Measurements from ENCODE around the gene SYT4. TPM values are rescaled to one million over a fixed set of nuclear protein-coding genes. Genes with fewer than 3 reads are reported as not detected.
"Not testable (repeated sequence)": the region's sequence is repeated elsewhere in the genome, so short reads cannot be mapped to it uniquely, and the experiment has no call there.

Gene SYT4, protein sequence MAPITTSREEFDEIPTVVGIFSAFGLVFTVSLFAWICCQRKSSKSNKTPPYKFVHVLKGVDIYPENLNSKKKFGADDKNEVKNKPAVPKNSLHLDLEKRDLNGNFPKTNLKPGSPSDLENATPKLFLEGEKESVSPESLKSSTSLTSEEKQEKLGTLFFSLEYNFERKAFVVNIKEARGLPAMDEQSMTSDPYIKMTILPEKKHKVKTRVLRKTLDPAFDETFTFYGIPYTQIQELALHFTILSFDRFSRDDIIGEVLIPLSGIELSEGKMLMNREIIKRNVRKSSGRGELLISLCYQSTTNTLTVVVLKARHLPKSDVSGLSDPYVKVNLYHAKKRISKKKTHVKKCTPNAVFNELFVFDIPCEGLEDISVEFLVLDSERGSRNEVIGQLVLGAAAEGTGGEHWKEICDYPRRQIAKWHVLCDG
- not detected for total RNA-seq

DNA sequence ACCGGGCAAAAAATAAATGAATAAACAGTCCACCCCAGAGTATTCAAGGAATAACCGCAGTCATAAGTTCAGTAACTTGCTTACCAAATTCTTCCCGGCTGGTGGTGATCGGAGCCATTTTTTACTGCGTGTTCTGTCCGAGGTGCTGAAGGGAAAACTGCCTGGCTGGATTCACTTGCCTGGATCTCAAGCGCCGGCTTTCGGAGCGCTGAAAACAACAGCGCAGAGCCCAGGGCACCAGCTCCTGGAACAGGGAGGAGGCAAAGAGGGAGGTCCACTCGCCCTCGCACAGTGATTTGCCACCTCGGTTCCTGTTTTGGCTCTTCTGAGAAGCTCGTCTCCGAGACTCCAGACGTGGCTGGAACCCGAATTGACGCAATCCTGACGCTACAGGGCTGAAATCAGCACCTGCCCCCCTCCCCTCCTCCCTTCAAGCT, at the start of gene SYT4:
Gene SYT4, minus strand, starts transcription at position 327 of the 437 bp plus-strand sequence. Its CDS starts 209 bp downstream, at position 118.
- no peak for DNase-seq
- intact Hi-C loops (cut with micrococcal nuclease) = no loop called here
- Mint-ChIP-seq H3K36me3 (no peaks in the 10 kb centered on the region), H3K27me3 (peaks cover 1% of the 10 kb centered on the region), H3K9me3 (no peaks in the 10 kb centered on the region), H3K27ac (no peak within 1 kb of the TSS), H3K4me3 (no peak within 1 kb of the TSS), H3K4me1 (ENCODE audit: low read depth) (no peaks in the 10 kb centered on the region)
- ChIA-PET POLR2A (no interaction called here), CTCF (interaction anchor here (1.6 kb wide), 1 partner anchor 1163 kb away, joined by 4 read pairs; no protein-coding TSS in a partner anchor)

DNA sequence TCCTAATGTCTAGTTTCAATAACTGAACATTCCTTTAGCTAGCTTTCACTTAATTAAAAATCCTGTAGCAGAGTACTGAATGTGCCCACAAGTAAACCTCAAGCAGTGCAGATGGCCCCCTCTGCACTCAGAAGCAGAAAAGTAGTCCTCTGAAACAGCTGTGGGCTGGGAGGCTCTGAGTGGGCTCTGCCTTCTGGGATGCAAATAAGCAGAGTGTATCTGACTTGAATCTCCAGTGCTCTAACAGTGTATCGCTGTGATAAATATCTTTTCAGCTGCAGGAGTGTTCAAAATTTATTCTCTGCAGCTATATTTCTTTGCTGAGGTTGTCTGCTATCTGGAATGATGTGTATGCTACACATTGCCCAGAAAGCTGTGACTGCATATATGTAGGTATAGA, 44.8 kb upstream of the SYT4 start:
- DNase-seq = no peak
- Mint-ChIP-seq H3K27ac (no peak overlapping the region), H3K4me3 (no peak overlapping the region), H3K27me3 (no peaks in the 10 kb centered on the region), H3K36me3 (no peaks in the 10 kb centered on the region), H3K9me3 (peaks cover 3% of the 10 kb centered on the region), H3K4me1 (ENCODE audit: low read depth) (no peaks in the 10 kb centered on the region)
- CTCF ChIA-PET = no interaction called here
- intact Hi-C loops (cut with micrococcal nuclease) = no loop called here
- POLR2A ChIA-PET = no interaction called here

DNA sequence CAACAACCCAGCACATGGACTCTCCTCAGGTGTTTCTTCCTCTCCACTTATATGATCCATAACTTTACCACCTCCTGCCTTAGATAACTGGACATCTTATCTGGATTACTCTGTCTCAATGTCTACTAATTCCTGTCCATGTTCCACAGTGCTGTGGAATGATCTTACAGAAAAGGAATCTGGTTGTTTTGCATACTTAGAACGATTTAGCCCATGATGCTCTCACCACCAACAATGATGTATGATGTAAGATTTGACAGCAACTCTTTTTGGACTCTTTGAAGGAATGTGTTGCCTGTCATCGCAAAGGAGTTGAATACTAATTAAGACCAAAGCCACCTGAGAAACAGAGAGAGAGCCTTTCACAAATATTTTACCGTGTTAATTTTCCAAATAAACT, 37.7 kb upstream of the SYT4 start:
- DNase-seq = no peak
- CTCF ChIA-PET = interaction anchor here (0.5 kb wide), 1 partner anchor 397 kb away, joined by 3 read pairs; no protein-coding TSS in a partner anchor
- Mint-ChIP-seq H3K27me3 (no peaks in the 10 kb centered on the region), H3K4me3 (no peak overlapping the region), H3K4me1 (ENCODE audit: low read depth) (no peaks in the 10 kb centered on the region), H3K27ac (no peak overlapping the region), H3K9me3 (peaks cover 4% of the 10 kb centered on the region), H3K36me3 (no peaks in the 10 kb centered on the region)
- POLR2A ChIA-PET = no interaction called here
- intact Hi-C loops (cut with micrococcal nuclease) = no loop called here

DNA sequence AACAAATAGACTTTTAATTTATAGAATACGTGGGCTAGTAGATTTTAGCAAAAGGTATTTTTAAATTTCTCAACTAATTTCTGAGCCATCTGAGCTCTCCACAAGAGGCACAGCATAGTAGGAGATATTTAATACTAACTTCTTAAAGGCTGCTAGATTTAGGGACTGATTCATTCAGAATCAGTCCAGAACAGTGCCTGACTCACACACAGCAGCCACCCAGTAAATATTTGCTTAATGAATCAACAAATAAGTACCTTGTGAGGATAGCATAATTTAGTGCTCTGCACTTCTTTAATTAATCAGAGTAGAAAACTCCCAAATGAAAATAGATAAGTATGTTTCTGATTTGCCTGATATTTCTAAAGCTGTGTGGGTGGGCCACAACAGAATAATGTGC, 35.6 kb upstream of the SYT4 start:
- no peak for DNase-seq

DNA sequence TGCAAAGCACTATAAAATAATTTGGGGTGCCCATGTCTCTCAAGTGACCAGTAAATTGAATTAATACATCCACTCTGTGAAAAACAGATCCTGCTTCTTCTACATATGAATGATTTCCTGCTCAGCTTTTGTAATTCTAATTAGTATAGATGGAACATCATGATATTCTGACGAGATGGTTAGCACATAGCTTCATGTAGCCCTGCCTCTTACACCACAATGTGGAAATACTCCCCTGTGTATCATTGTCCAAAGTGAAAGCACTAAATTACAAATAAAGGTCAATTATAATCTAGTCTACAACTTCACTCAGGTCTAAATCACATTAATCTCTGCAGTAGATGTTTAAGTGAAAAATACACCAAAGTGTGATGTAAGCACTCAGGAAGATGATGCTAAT, 32.9 kb upstream of the SYT4 start:
- peaks cover 2% of the 10 kb centered on the region for H3K9me3 Mint-ChIP-seq
- intact Hi-C loops (cut with micrococcal nuclease) = no loop called here
- no peaks in the 10 kb centered on the region for H3K36me3 Mint-ChIP-seq
- DNase-seq = no peak
- no peak overlapping the region for H3K4me3 Mint-ChIP-seq
- POLR2A ChIA-PET = no interaction called here
- CTCF ChIA-PET = no interaction called here
- no peaks in the 10 kb centered on the region for H3K27me3 Mint-ChIP-seq
- H3K27ac Mint-ChIP-seq = no peak overlapping the region
- H3K4me1 Mint-ChIP-seq (ENCODE audit: low read depth) = no peaks in the 10 kb centered on the region

More for the DNA sequence above, 35.6 kb upstream of the SYT4 start:
- Mint-ChIP-seq H3K4me1 (ENCODE audit: low read depth) (no peaks in the 10 kb centered on the region), H3K27ac (no peak overlapping the region), H3K4me3 (no peak overlapping the region), H3K9me3 (peaks cover 4% of the 10 kb centered on the region), H3K27me3 (no peaks in the 10 kb centered on the region), H3K36me3 (no peaks in the 10 kb centered on the region)
- CTCF ChIA-PET = no interaction called here
- POLR2A ChIA-PET = no interaction called here
- intact Hi-C loops (cut with micrococcal nuclease) = no loop called here

DNA sequence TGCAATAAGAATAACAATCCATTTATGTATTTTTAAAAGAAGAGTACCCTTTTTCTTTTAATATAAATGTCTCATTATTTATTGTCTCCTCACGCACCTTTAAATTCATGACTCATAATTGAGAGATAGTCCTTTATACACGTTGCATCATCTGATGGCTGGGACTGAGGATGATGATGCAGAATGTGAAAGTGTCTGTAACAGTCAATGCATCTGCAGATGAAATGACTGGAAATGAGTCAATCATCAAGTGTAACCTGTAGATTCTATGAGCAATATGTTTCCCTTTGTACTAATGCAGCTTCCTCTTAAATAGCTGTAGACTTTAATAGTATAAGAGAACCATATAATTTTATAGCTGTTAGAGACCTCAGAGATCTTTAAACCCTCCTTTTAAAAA, 26.1 kb upstream of the SYT4 start:
- Mint-ChIP-seq H3K4me3 (no peak overlapping the region), H3K27me3 (no peaks in the 10 kb centered on the region), H3K36me3 (no peaks in the 10 kb centered on the region), H3K27ac (no peak overlapping the region), H3K4me1 (ENCODE audit: low read depth) (no peaks in the 10 kb centered on the region), H3K9me3 (peaks cover 2% of the 10 kb centered on the region)
- ChIA-PET POLR2A (no interaction called here), CTCF (no interaction called here)
- no peak for DNase-seq
- intact Hi-C loops (cut with micrococcal nuclease) = no loop called here

DNA sequence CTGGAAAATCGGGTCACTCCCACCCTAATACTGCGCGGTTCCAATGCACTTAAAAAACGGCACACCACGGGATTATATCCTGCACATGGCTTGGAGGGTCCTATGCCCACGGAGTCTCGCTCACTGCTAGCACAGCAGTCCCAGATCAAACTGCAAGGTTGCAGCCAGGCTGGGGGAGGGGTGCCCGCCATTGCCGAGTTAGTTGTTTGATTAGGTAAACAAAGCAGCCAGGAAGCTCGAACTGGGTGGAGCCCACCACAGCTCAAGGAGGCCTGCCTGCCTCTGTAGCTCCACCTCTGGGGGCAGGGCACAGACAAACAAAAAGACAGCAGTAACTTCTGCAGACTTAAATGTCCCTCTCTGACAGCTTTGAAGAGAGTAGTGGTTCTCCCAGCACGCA, 8.9 kb upstream of the SYT4 start:
- H3K9me3 Mint-ChIP-seq; CTCF ChIA-PET; H3K27ac Mint-ChIP-seq; intact Hi-C loops (cut with micrococcal nuclease); DNase-seq; H3K36me3 Mint-ChIP-seq; H3K27me3 Mint-ChIP-seq; H3K4me1 Mint-ChIP-seq (ENCODE audit: low read depth); POLR2A ChIA-PET; H3K4me3 Mint-ChIP-seq: not testable (repeated sequence)

DNA sequence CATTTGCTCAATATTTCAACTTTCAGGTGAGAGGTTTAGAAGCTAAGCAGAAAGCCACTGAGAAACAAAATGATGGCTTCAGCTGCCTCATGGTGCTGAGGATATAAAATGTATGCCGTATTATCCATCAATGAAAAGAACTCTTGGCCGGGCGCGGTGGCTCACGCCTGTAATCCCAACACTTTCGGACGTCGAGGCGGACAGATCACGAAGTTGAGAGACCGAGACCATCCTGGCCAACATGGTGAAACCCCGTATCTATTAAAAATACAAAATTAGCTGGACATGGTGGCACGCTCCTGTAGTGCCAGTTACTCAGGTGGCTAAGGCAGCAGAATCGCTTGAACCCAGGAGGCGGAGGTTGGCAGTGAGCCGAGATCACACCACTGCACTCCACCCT, 6.0 kb upstream of the SYT4 start:
- H3K4me1 Mint-ChIP-seq (ENCODE audit: low read depth) = no peaks in the 10 kb centered on the region
- DNase-seq = no peak
- H3K36me3 Mint-ChIP-seq = no peaks in the 10 kb centered on the region
- no peaks in the 10 kb centered on the region for H3K27me3 Mint-ChIP-seq
- H3K9me3 Mint-ChIP-seq = no peaks in the 10 kb centered on the region
- ChIA-PET POLR2A (no interaction called here), CTCF (no interaction called here)
- H3K4me3 Mint-ChIP-seq = no peak overlapping the region
- intact Hi-C loops (cut with micrococcal nuclease) = no loop called here
- no peak overlapping the region for H3K27ac Mint-ChIP-seq

DNA sequence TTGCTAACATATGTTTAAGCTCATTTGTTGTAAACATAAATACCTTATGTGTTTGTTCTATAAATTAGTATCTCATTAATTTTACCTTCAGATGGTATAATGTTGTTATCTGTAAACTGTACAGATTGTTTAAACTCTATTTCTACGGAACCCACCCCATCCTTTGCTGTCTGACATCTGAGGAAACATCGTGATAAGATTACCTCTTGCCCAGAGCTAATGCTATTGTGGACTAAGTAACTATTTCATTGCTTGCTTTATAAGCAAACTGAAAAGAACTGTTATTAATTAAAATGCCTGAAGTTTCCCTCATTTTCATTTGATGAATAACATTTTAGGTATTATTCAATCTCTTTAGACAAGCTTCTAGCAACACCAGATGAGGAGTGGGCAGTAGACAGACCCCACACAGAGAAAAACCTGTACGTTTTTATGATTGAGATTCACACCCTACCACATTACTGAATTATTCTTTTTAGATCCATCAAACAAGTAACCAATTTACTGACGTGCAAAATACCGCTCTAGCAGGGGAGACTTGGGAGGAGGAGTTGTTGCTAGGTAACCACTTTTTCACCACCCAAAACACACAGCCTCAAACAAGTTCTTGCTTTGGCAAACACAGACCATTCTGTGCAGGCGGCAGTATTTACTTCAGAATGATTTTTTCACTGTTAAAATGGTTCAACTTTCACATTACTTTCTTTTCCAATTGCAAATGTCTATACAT, 1.9 kb upstream of the SYT4 start:
- no peak overlapping the region for H3K27ac Mint-ChIP-seq
- H3K27me3 Mint-ChIP-seq = peaks cover 1% of the 10 kb centered on the region
- CTCF ChIA-PET = interaction anchor here (1.6 kb wide), 1 partner anchor 1165 kb away, joined by 4 read pairs; no protein-coding TSS in a partner anchor
- no peaks in the 10 kb centered on the region for H3K9me3 Mint-ChIP-seq
- H3K36me3 Mint-ChIP-seq = no peaks in the 10 kb centered on the region
- DNase-seq = no peak
- POLR2A ChIA-PET = no interaction called here
- intact Hi-C loops (cut with micrococcal nuclease) = no loop called here
- no peaks in the 10 kb centered on the region for H3K4me1 Mint-ChIP-seq (ENCODE audit: low read depth)
- H3K4me3 Mint-ChIP-seq = no peak overlapping the region

DNA sequence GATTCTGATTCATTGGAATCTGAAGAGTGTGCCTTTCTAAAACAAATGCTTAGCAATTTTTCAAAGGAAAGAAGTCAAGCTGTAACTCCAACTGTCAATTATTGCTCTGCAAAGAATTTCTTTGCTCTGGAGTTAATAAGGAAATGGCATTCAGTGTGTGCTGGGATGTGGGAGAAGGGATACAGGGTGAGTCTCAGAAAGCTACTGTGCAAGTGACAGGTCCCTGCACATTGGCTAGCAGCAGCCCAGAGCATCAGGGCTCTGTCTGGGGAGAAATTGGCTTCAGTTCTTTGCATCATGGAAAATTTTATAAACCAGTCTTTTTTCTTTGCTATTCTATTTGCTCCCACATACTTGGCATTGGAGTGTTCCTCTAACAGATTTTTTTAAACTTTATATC, 1.1 kb upstream of the SYT4 start:
- POLR2A ChIA-PET = no interaction called here
- Mint-ChIP-seq H3K27ac (no peak overlapping the region), H3K27me3 (peaks cover 1% of the 10 kb centered on the region), H3K4me3 (no peak overlapping the region), H3K36me3 (no peaks in the 10 kb centered on the region), H3K9me3 (no peaks in the 10 kb centered on the region), H3K4me1 (ENCODE audit: low read depth) (no peaks in the 10 kb centered on the region)
- DNase-seq = no peak
- intact Hi-C loops (cut with micrococcal nuclease) = no loop called here
- CTCF ChIA-PET = interaction anchor here (1.6 kb wide), 1 partner anchor 1164 kb away, joined by 4 read pairs; no protein-coding TSS in a partner anchor

DNA sequence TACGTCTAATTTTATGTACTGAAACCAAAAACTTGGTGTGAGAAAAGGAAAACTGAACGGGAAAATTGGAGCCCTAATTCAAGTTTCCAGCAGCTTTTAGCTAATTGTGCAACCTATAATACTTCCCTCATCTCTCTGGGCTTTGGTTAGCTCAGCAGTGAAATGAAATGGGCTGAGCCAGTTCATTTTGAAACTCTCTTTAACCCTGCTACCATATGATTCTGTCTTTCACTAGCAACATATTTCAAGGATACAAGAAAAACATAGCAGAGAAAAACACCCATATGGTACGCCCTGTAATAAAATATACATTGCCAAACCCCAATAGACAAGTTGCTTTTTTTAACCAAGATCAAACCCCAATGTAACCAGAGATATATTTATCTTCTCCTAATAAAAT, 799 bp downstream of the SYT4 start:
- Mint-ChIP-seq H3K27me3 (peaks cover 1% of the 10 kb centered on the region), H3K36me3 (no peaks in the 10 kb centered on the region), H3K27ac (no peak overlapping the region), H3K4me1 (ENCODE audit: low read depth) (no peaks in the 10 kb centered on the region), H3K4me3 (no peak overlapping the region), H3K9me3 (no peaks in the 10 kb centered on the region)
- intact Hi-C loops (cut with micrococcal nuclease) = no loop called here
- DNase-seq = no peak
- ChIA-PET CTCF (no interaction called here), POLR2A (no interaction called here)

DNA sequence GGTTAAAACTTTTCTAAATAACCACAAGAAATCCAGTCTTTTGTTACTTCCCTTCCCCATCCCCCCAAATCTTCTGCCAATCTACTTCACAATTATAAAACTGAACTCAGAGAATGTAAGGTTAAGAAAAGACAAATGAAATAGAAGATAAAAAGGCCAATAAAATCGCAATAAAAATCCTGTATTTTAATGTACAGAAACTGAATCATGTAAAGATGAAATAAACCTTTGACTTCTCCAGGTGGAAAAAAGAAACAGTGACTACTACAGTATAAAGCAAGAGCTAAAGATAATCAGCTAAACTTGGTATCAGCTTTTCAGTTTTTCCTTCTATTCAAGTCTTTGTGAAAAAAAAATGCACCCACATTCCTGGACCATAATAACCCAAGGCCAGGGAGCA, 1.7 kb downstream of the SYT4 start:
- no peak for DNase-seq
- intact Hi-C loops (cut with micrococcal nuclease) = no loop called here
- peaks cover 1% of the 10 kb centered on the region for H3K27me3 Mint-ChIP-seq
- ChIA-PET CTCF (no interaction called here), POLR2A (no interaction called here)
- H3K4me3 Mint-ChIP-seq = no peak overlapping the region
- no peak overlapping the region for H3K27ac Mint-ChIP-seq
- H3K4me1 Mint-ChIP-seq (ENCODE audit: low read depth) = no peaks in the 10 kb centered on the region
- H3K9me3 Mint-ChIP-seq = no peaks in the 10 kb centered on the region
- H3K36me3 Mint-ChIP-seq = no peaks in the 10 kb centered on the region

DNA sequence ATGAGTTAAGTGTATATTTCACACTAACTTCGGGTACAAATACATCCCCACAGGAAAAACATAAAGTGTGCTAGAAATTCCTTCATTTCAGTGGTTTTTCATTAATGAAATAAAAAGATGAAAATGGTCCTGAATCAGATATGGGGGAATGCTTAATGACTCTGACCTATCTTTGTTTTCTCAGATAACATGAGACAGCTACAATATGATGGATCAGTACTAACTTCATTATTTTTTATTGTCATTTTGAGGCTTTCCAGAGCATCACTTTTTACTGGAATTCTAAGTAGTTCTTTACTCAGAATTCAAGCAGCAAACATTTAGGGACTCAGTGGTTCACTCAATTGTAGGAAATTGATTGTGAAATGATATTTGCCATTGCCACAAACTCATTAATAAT, 2.8 kb downstream of the SYT4 start:
- ChIA-PET POLR2A (no interaction called here), CTCF (interaction anchor here (5.7 kb wide), 1 partner anchor 1161 kb away, joined by 86 read pairs; no protein-coding TSS in a partner anchor)
- no peaks in the 10 kb centered on the region for H3K9me3 Mint-ChIP-seq

More for the DNA sequence above, 2.8 kb downstream of the SYT4 start:
- H3K36me3 Mint-ChIP-seq = no peaks in the 10 kb centered on the region
- H3K4me1 Mint-ChIP-seq (ENCODE audit: low read depth) = no peaks in the 10 kb centered on the region
- intact Hi-C loops (cut with micrococcal nuclease) = no loop called here
- DNase-seq = no peak
- H3K27me3 Mint-ChIP-seq = peaks cover 1% of the 10 kb centered on the region
- H3K27ac Mint-ChIP-seq = no peak overlapping the region
- no peak overlapping the region for H3K4me3 Mint-ChIP-seq
